Heart left ventricle (tissue), 16 donors: ENCODE measurements around the gene TSACC. TPM values are rescaled to one million over a fixed set of nuclear protein-coding genes. Genes with fewer than 3 reads are reported as not detected.

Experiments
- ATAC-seq, 4 donors: fragments of 200-7000 bp; cut with Tn5 transposase; one replicate each; pipeline ENCODE4 v1.9.1; 2020 to 2022; ENCODE audit warnings: moderate library complexity in 4 of 4, mild to moderate bottlenecking in 3 of 4, moderate number of reproducible peaks in 1 of 4
- DNase-seq, 5 donors: peaks; one replicate each; pipeline ENCODE4 v3.0.0-alpha.2; 2020
- H3K27ac ChIP-seq, 12 donors: fragments of 200-600 bp; sonication (generic) in 4 of 12; one replicate each; pipeline versions ENCODE4 v1.5.0 to v1.8.0; 2016 to 2022; ENCODE audit warnings: mild to moderate bottlenecking in 2 of 12
- H3K27me3 ChIP-seq, 9 donors: fragments of 200-600 bp; sonication (generic) in 2 of 9; one replicate each; pipeline versions ENCODE4 v1.5.1 to v1.8.0; 2016 to 2022; ENCODE audit warnings: mild to moderate bottlenecking in 3 of 9
- H3K36me3 ChIP-seq, 9 donors: fragments of 200-600 bp; sonication (generic) in 2 of 9; one replicate each; pipeline versions ENCODE4 v1.5.0 to v1.8.0; 2018 to 2022; ENCODE audit warnings: mild to moderate bottlenecking in 2 of 9
- H3K4me1 ChIP-seq, 12 donors: fragments of 200-600 bp; sonication (generic) in 4 of 12; one replicate each; pipeline versions ENCODE4 v1.5.0 to v1.8.0; 2016 to 2022; ENCODE audit warnings: mild to moderate bottlenecking in 3 of 12
- H3K4me3 ChIP-seq, 12 donors: fragments of 200-600 bp; sonication (generic) in 4 of 12; one replicate each; pipeline versions ENCODE4 v1.5.0 to v1.8.0; 2017 to 2022; ENCODE audit warnings: mild to moderate bottlenecking in 9 of 12, moderate library complexity in 4 of 12
- H3K9me3 ChIP-seq, 12 donors: fragments of 200-600 bp; sonication (generic) in 4 of 12; one replicate each; pipeline versions ENCODE4 v1.5.0 to v1.8.0; 2016 to 2022; ENCODE audit warnings: mild to moderate bottlenecking in 1 of 12
- CTCF ChIP-seq, 12 donors: fragments of 200-600 bp; sonication (generic) in 4 of 12; IDR thresholded peaks; one replicate each; pipeline versions ENCODE4 v1.5.0 to v1.8.0; 2018 to 2022; ENCODE audit warnings: antibody characterized with exemption in 12 of 12, mild to moderate bottlenecking in 5 of 12
- POLR2A ChIP-seq, 2 donors: fragments of 450-650 bp; IDR thresholded peaks; one replicate each; pipeline ENCODE4 v1.6.1; 2017; ENCODE audit warnings: antibody characterized with exemption in 2 of 2, mild to moderate bottlenecking in 2 of 2, moderate library complexity in 2 of 2
- WGBS, 4 donors: extraction: QIAGEN DNeasy Blood & Tissue Kit in 2 of 4; methylation state at CpG; one replicate each; pipeline versions ENCODE4 v1.1.5 to v1.1.7; 2013 to 2018; 5-methylcytosine and 5-hydroxymethylcytosine counted together
- intact Hi-C, 10 donors: fragments of 100-400 bp; cut with DNase I; formaldehyde crosslinking; loops; one replicate each; pipeline versions ENCODE4 v1.11.1 to v1.14.2; 2022
- polyA plus RNA-seq, 2 donors: library from polyadenylated mRNA; stranded (reverse); fragments of 200-250 nt; gene quantifications; one replicate each; pipeline ENCODE4 v1.2.3, GENCODE V29; 2013
- total RNA-seq, 9 donors: library from RNA; depleted of rRNA in 2 of 9; stranded (reverse); fragments of >200 nt in 2 of 9; fragmentation: NEBNext Ultra II Directional in 3 of 9; extraction: Animal tissue kit (Norgen Biotek cat#: 25700) in 3 of 9; gene quantifications; one replicate each; pipeline versions ENCODE4 v1.1.0 to v1.2.4, GENCODE V29; 2016 to 2023
- donor health status: ischemic (EF 13 %, LVEDD 7.1; RV severe dilation, severe dysfunction).
- donor health status: healthy with polysubstance abuse.
- donor health status: DM: no; HTN: yes; CAD: no.
- donor health status: DM: no; HTN: no; CAD: no.
- donor health status: ischemic (EF 25% LVEDD 6.9; RV normal size, moderate dysfunction).
- donor health status: ischemic (EF 25% LVEDD 5.7; RV mildly dilated, moderate dysfunction).
- donor health status: healthy.
- donor health status: DM: yes; HTN: yes; CAD: no.
- donor health status: ischemic (EF 35%, LVEDD 5.7; RV mildly dilated, moderate dysfunction).
- donor health status: nonischemic (EF 11% LVEDD 7.7; RV severe dilation, severe dysfunction).
- donor health status: DM: yes; HTN: yes; CAD: no.
- donor health status: PGD.
- donor health status: ischemic (EF 29% LVEDD 5.4; RV normal size, mild dysfunction).
- donor health status: nonischemic (EF 23%, LVEDD 6.1; RV moderate dilation, normal function).

Gene TSACC
- total and polyA plus RNA-seq, 11 donors, result 0.36 to 0.81 TPM; not detected in 9

GRCh38 chr1:156303241-156303640 is 35.1 kb upstream of the TSACC start:
- Histone ChIP-seq H3K4me1 (no peaks in the 10 kb centered on the region), H3K4me3 (no peak overlapping the region), H3K27me3 (no peaks in the 10 kb centered on the region), H3K36me3 (peaks cover 0 to 45% (median 36%) of the 10 kb centered on the region in 9 donors), H3K27ac (no peak overlapping the region), H3K9me3 (no peaks in the 10 kb centered on the region)
- no peak for DNase-seq
- TF ChIP-seq POLR2A (IDR thresholded peaks at IDR 0.05) (no peak), CTCF (IDR thresholded peaks at IDR 0.05) (no peak)
- 81 to 94% (median 91%) methylated on average over 4 of the region's 4 CpGs for WGBS, 4 donors
- intact Hi-C loops, result no loop called here
- ATAC-seq, result no peak

- H3K36me3 ChIP-seq, result peaks cover 0 to 64% (median 55%) of the 10 kb centered on the region in 9 donors
- intact Hi-C loops, result no loop called here
- TF ChIP-seq CTCF (IDR thresholded peaks at IDR 0.05) (no peak), POLR2A (IDR thresholded peaks at IDR 0.05) (no peak)
- no peaks in the 10 kb centered on the region for H3K9me3 ChIP-seq
- ATAC-seq, result no peak
- DNase-seq, result no peak
- 76 to 88% (median 84%) methylated on average over 2 of the region's 2 CpGs for WGBS, 4 donors
- H3K4me1 ChIP-seq, result no peaks in the 10 kb centered on the region
- H3K27ac ChIP-seq, result no peak overlapping the region
- no peak overlapping the region for H3K4me3 ChIP-seq
- no peaks in the 10 kb centered on the region for H3K27me3 ChIP-seq
Observed at GRCh38 chr1:156305215-156305614, 33.1 kb upstream of the TSACC start.

GRCh38 chr1:156308078-156308477 is 30.2 kb upstream of the TSACC start:
- Histone ChIP-seq H3K9me3 (no peaks in the 10 kb centered on the region), H3K27me3 (no peaks in the 10 kb centered on the region), H3K4me3 (no peak overlapping the region), H3K36me3 (peaks cover 0 to 92% (median 84%) of the 10 kb centered on the region in 9 donors), H3K4me1 (no peaks in the 10 kb centered on the region), H3K27ac (no peak overlapping the region)
- DNase-seq (no peak), ATAC-seq (no peak)
- intact Hi-C loops, result no loop called here
- TF ChIP-seq POLR2A (IDR thresholded peaks at IDR 0.05) (no peak), CTCF (IDR thresholded peaks at IDR 0.05) (no peak)

- intact Hi-C loops, result loop anchor here in 4 of 10 donors (10.0 kb wide), 4 partner anchors 56 to 396 kb away; partner anchors contain the start of genes BGLAP (in 1 of the 4), PAQR6 (in 1 of the 4) and RIT1 (in 1 of the 4)
Observed at GRCh38 chr1:156310962-156311361, 27.4 kb upstream of the TSACC start.

More at GRCh38 chr1:156310962-156311361, 27.4 kb upstream of the TSACC start:
- no peaks in the 10 kb centered on the region for H3K27me3 ChIP-seq
- H3K27ac ChIP-seq, result no peak overlapping the region
- 85 to 92% (median 89%) methylated on average over 5 to 6 of the region's 6 CpGs for WGBS, 4 donors
- H3K9me3 ChIP-seq, result no peaks in the 10 kb centered on the region
- H3K36me3 ChIP-seq, result peaks cover 0 to 100% (median 96%) of the 10 kb centered on the region in 9 donors
- DNase-seq, result no peak
- TF ChIP-seq CTCF (IDR thresholded peaks at IDR 0.05) (no peak), POLR2A (IDR thresholded peaks at IDR 0.05) (no peak)
- no peaks in the 10 kb centered on the region for H3K4me1 ChIP-seq
- no peak overlapping the region for H3K4me3 ChIP-seq
- no peak for ATAC-seq
